ENCODE results near the gene PLPP7. TPM values are rescaled to one million over a fixed set of nuclear protein-coding genes. Genes with fewer than 3 reads are reported as not detected.

PLPP7 gene
- total RNA-seq, 2 experiments from 2014 or later = 0.11 TPM; not detected in 1

- H3K27ac Mint-ChIP-seq = no peak overlapping the region
- no peaks in the 10 kb centered on the region for H3K4me1 Mint-ChIP-seq (ENCODE audit: low read depth)
- H3K36me3 Mint-ChIP-seq (ENCODE audit: low read depth) = no peaks in the 10 kb centered on the region
- H3K4me3 Mint-ChIP-seq = no peak overlapping the region
- no peak for ATAC-seq
- TF ChIP-seq, protein P1, sequence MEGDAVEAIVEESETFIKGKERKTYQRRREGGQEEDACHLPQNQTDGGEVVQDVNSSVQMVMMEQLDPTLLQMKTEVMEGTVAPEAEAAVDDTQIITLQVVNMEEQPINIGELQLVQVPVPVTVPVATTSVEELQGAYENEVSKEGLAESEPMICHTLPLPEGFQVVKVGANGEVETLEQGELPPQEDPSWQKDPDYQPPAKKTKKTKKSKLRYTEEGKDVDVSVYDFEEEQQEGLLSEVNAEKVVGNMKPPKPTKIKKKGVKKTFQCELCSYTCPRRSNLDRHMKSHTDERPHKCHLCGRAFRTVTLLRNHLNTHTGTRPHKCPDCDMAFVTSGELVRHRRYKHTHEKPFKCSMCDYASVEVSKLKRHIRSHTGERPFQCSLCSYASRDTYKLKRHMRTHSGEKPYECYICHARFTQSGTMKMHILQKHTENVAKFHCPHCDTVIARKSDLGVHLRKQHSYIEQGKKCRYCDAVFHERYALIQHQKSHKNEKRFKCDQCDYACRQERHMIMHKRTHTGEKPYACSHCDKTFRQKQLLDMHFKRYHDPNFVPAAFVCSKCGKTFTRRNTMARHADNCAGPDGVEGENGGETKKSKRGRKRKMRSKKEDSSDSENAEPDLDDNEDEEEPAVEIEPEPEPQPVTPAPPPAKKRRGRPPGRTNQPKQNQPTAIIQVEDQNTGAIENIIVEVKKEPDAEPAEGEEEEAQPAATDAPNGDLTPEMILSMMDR (IDR thresholded peaks at IDR 0.05) = no peak
- DNase-seq = no peak
- POLR2A ChIA-PET = interaction anchor here (0.6 kb wide), 1 partner anchor 316 kb away, joined by 3 read pairs; no protein-coding TSS in a partner anchor
- no peaks in the 10 kb centered on the region for H3K27me3 Mint-ChIP-seq
- no peaks in the 10 kb centered on the region for H3K9me3 Mint-ChIP-seq
- intact Hi-C loops (cut with micrococcal nuclease) = no loop called here
- CTCF ChIA-PET = interaction anchor here (1.2 to 5.3 kb wide), 3 partner anchors 13 to 252 kb away, joined by 3 to 23 read pairs (median 4); no protein-coding TSS in a partner anchor
These were observed 8.4 kb downstream of the PLPP7 start for GRCh38 chr9:131297903-131298302.

DNA sequence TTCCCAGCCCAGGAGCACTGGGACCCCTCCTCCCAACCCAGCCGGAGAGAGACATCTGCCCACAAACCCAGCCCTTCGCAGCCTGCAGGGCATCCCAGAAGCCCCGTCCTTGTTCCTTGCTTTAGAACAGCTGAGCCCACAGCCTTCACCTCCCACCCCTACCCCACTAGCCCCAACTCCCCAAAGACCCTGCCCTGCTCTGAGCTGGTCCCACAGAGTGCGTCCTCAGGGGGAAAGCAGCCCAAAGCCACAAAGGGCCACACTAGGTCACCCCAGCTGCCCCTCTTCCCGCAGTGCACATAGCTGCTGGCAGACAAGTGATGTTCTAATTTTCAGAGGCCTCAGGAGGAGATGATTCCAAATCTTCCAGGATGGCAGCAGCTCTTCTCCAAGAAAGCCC is 8.8 kb downstream of the PLPP7 start:
- intact Hi-C loops (cut with micrococcal nuclease) = no loop called here
- ATAC-seq (no peak), DNase-seq (no peak)
- ChIA-PET POLR2A (no interaction called here), CTCF (interaction anchor here (1.2 to 5.3 kb wide), 3 partner anchors 12 to 252 kb away, joined by 3 to 23 read pairs (median 4); no protein-coding TSS in a partner anchor)
- Mint-ChIP-seq H3K27ac (no peak overlapping the region), H3K36me3 (ENCODE audit: low read depth) (no peaks in the 10 kb centered on the region), H3K9me3 (no peaks in the 10 kb centered on the region), H3K27me3 (no peaks in the 10 kb centered on the region), H3K4me1 (ENCODE audit: low read depth) (no peaks in the 10 kb centered on the region), H3K4me3 (no peak overlapping the region)
- TF ChIP-seq, protein P1 (IDR thresholded peaks at IDR 0.05) = no peak

- TF ChIP-seq, protein P1 (IDR thresholded peaks at IDR 0.05) = no peak
- Mint-ChIP-seq H3K36me3 (ENCODE audit: low read depth) (no peaks in the 10 kb centered on the region), H3K27ac (no peak overlapping the region), H3K27me3 (no peaks in the 10 kb centered on the region), H3K4me3 (no peak overlapping the region), H3K9me3 (no peaks in the 10 kb centered on the region), H3K4me1 (ENCODE audit: low read depth) (no peaks in the 10 kb centered on the region)
- ChIA-PET POLR2A (no interaction called here), CTCF (interaction anchor here (1.2 to 5.3 kb wide), 3 partner anchors 12 to 252 kb away, joined by 3 to 23 read pairs (median 4); no protein-coding TSS in a partner anchor)
- intact Hi-C loops (cut with micrococcal nuclease) = no loop called here
- DNase-seq (no peak), ATAC-seq (no peak)
These were observed 9.3 kb downstream of the PLPP7 start for GRCh38 chr9:131298816-131299215.

DNA sequence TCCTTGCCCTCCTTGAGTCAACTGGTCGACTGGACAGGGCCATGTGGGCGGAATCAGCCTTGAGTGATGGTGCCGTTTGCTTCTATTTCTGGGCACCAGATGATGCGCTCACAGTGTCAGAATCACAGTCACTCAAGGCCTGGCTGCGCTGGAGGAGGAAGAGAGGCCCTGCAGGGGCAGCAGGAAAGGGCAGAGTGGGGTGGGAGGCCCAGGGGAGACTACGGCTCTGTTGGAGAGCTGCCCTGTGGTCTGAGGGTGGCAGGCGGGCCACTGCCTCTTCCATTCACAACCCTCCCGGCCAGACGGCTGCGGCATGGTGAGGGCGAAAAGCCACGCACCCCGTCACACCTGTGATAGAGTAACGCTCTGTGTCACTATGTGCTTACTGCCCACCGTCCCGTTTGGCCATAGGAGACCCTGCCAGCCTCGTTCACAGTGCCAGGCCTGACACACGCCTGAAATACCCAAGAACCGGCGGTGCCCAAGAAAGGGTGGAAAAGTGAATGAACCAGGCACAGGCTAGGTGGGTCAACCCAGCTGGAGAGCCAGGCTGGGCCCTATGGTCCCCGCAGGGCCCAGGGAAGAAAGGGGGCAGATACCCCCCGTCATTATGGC is 9.9 kb downstream of the PLPP7 start:
- ATAC-seq (no peak), DNase-seq (no peak)
- Mint-ChIP-seq H3K4me3 (no peak overlapping the region), H3K4me1 (ENCODE audit: low read depth) (no peaks in the 10 kb centered on the region), H3K36me3 (ENCODE audit: low read depth) (no peaks in the 10 kb centered on the region), H3K27ac (no peak overlapping the region), H3K27me3 (no peaks in the 10 kb centered on the region), H3K9me3 (no peaks in the 10 kb centered on the region)
- TF ChIP-seq, protein P1 (IDR thresholded peaks at IDR 0.05) = no peak
- intact Hi-C loops (cut with micrococcal nuclease) = no loop called here
- ChIA-PET CTCF (interaction anchor here (1.8 kb wide), 1 partner anchor 11 kb away, joined by 4 read pairs; no protein-coding TSS in a partner anchor), POLR2A (no interaction called here)

DNA sequence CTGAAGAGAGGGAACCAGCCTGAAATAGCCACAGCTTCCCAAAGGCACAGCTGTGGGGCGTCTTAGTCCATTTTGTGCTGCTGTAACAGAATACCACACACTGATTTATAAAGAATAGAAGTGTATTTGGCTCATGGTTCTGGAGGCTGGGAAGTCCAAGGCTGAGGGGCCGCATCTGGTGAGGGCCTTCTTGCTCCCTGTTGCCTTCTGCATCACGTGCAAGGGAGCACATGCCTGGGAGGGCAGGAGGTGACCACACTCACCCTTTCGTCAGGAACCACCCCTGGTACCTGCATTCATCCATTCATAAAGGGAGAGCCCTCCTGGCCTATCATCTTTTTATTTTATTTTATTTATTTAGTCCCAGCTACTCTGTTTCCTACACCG is 10.4 kb downstream of the PLPP7 start:
- no peak for DNase-seq
- CTCF ChIA-PET = no interaction called here
- intact Hi-C loops (cut with micrococcal nuclease) = no loop called here
- Mint-ChIP-seq H3K4me3 (no peak overlapping the region), H3K9me3 (no peaks in the 10 kb centered on the region), H3K36me3 (ENCODE audit: low read depth) (no peaks in the 10 kb centered on the region), H3K27ac (no peak overlapping the region), H3K27me3 (no peaks in the 10 kb centered on the region), H3K4me1 (ENCODE audit: low read depth) (no peaks in the 10 kb centered on the region)
- ATAC-seq = no peak
- POLR2A ChIA-PET = no interaction called here
- TF ChIP-seq, protein P1 (IDR thresholded peaks at IDR 0.05) = no peak

Data from activated CD8-positive, alpha-beta T cell treated with anti-CD3 and anti-CD28 coated beads for 36 hours (primary cell).